RKO (cell line): ENCODE measurements around the gene HDAC3.

ENCODE experiments used
- DNase-seq: peaks from one replicate; pipeline ENCODE4 v3.0.0-alpha.2; 2016; ENCODE audit warnings: low spot score

Gene HDAC3

DNA sequence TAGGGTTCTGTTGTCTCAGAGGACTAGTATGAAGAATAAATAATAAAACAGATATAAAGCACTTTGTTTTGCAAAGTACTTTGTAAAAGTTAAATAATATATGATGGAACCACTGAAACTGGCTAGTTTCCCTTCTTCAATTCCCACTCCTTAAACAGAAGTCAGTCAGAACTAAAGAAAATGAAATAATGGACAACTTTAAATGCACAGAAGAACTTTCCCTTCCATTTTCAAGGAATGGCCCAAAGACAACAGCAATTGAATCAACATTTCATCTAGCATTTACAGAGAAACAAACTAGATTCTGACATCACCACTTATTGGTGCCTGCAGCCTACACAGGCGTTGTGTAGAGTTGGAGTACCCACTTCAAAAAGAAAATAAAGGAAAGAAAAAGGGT, 34.0 kb downstream of the HDAC3 start:
- DNase-seq: no peak

DNA sequence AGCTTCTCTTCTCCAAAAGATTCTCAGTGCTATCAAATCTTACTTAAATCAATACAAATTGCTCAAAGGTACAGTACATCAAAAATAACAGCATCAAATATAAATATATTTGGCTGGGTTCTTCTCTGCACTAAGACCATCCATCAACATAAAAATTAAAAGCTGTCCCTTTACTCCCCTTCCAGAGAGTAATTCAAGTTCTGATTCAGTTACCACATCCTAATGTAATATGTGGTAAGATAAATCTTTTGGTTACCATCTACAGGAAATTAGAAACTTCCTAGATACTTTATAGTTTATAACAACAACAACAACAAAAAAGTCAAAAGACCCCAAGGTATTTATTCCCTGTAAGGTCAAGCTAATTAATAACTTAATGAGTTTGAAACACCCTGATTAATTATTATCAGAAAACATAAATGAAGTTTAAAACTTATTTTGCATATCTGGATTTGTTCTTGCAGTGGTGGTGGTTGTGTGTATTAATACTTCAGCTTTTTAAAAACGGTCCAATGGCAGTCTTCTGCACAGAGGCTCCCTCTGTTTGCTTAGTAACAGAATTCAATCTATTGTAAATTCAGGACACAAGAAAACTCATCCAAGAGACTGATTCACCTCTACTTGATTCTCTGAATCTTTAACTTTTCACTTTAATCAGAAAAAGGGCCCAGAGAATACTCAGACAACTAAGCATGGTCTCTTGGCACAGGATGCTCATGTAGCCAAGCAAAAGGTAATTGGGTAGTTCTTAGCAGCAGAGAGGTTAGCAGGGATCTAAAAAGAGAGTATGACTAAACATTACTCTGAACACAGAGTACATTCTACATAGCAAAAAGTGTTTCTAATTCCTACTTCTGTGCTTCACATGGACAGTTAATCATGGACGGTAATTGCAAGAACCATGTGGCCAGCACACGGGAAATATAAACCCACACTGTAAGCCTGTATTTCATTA, 38.0 kb downstream of the HDAC3 start:
- DNase-seq: no peak

DNA sequence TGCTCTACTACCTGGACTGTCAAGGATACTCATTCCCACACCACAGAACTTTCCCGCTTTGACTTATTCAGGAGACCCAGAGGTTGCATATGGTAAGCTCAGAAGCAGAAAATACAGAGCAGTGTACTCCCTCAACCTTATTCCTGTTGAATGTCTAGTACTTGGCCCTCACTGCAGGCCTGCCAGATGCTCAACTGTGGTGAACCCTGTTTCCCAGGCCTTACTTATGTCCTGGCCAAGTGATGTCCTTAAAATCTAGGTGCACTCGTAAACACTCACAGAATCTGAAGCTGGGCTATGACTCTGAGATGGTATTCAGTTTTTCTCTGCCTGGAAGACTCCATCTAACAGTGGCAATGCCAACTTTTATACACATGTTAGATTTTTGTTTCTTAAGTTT, 38.8 kb downstream of the HDAC3 start:
- no peak for DNase-seq

DNA sequence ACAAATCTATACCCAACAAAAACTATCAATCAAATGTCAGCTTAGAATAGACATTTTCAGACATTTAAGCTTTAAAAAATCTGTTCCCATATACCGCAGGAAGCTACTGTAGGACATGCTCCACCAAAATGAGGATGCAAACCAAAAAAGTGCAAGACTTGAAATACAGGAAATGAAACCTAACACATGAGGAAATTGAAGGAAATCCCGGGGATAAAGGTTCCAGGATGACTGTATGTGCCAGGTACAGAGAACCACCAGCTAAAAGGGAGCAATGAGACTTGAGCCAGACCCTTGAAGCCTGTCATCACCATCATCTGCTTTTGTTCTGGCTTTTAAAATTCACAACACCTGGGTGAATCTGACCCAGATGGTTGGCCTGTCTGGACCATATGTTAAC, 39.3 kb downstream of the HDAC3 start:
- no peak for DNase-seq

DNA sequence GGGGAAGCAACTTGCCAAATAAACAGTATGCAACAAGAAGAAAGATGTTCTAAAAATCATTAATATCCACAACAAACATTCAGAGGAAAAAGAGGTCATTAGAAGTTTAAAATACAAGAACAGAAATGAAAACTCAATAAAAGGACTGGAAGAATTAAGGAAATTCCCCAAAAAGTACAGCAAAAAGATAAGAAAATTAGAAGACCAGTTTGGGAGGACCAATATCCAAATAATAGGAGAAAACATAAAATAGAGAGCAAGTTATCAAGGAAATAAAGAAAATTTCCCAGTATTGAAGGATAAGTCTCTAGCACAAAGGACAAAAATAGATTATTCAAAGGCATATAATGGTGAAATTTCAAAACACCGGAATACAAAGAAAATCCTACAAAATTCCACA, 39.8 kb downstream of the HDAC3 start:
- DNase-seq: no peak

DNA sequence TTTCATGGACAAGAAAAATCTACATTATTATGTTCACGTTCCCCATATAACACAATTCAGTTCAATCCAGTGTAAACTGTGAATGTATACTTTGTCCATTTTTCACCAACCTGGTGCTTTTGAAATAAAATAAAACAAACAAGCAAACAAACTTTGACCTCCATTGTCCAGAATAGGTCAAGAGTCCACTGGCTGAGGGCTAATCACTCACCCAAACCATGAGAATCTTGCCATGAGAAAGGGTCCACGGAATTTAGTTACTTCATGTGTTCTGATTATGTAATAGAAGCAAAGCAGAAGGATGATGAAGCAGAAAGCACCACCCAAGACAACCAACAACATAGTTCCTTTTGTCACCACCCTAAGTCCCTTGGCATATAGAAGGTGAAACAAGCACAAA, 46.5 kb downstream of the HDAC3 start:
- no peak for DNase-seq

DNA sequence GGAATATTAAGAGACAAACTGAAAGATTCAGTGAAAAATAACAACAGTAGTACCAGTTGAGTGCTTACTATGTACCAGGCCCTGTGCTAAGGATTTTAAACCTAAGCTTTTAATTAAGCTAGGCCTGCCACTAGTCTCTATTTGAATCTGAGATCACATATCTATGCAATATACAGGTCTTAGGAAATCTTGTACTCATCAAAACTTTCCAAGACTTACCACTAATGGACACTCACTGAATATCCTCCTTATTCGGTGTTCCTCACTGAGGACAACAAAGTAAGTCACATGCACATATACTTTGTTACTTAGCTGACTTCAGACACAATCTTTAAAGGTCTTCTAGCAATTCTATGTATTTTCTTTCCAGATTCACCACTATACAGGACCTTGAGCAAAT, 50.4 kb downstream of the HDAC3 start:
- DNase-seq: no peak

DNA sequence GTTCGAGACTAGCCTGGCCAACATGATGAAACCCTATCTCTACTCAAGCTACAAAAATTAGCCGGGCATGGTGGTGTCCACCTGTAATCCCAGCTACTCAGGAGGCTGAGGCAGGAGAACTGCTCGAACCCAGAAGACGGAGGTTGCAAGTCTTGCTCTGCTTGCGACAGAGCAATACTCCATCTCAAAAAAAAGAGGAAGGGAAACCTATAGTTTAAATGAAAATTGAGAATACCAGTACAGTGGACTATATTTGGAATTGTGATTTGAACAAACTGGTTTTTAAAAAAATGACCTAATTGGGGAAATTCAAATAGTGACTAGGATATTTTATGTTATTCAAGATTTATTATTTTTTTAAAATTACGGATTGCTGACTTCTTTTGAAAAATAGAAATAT, 51.1 kb downstream of the HDAC3 start:
- no peak for DNase-seq

DNA sequence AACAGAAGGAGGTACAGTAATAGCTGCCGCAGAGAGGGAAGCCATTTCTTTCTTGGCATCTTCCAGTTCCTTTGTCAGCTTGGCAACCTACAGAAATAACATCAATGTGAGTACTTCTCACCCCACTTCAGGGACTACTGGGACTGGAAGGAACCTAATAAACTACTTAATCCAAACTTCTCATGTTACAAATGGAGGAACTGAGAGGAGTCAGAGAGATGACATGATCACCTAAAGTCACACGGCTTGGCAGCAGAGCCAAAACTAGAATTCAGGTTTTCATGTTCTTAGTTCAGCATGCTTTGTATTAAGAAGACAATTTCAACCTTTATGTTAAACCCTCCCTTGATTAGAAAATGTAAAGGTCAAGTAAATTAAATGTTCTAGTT, 62.5 kb downstream of the HDAC3 start:
- no peak for DNase-seq

DNA sequence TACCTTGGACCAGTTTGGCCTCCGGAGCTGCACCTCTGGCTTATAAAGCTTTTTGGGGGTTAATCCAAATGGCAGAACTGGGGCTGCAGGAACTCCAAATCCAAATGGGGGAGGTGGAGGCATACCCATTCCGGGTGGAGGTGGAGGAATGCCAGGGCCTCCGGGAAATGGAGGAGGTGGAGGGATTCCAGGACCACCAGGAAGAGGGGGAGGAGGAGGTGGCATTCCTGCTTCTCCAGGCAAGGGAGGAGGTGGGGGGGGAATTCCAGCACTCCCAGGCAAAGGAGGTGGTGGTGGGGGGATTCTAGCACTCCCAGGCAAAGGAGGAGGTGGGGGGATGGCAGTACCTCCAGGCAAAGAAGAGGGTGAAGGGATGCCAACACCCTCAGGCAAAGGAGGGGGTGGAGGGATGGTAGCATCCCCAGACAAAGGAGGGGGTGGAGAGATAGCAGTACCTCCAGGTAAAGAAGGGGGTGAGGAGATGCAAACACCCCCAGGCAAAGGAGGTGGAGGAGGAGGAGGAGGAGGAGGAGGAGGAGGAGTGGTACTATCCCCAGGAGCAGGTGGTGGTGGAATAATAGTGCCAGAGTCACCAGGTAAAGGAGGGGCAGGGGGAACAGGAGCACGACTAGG, 63.0 kb downstream of the HDAC3 start:
- no peak for DNase-seq
